PC-9 (cell line): Measurements from ENCODE around the gene IFNAR1.

Experiments
- EZH2 ChIP-seq: fragments of 200-600 bp; sonication (generic); IDR thresholded peaks from 2 replicates; pipeline ENCODE4 v1.8.0; 2017; ENCODE audit warnings: antibody characterized with exemption, low read depth
- TF ChIP-seq, protein P1 (sequence below): fragments of 200-600 bp; sonication (generic); conservative IDR thresholded peaks from 2 replicates; pipeline ENCODE4 v1.6.1; 2017; ENCODE audit warnings: mixed run types, antibody characterized with exemption, mild to moderate bottlenecking, moderate library complexity

DNA sequence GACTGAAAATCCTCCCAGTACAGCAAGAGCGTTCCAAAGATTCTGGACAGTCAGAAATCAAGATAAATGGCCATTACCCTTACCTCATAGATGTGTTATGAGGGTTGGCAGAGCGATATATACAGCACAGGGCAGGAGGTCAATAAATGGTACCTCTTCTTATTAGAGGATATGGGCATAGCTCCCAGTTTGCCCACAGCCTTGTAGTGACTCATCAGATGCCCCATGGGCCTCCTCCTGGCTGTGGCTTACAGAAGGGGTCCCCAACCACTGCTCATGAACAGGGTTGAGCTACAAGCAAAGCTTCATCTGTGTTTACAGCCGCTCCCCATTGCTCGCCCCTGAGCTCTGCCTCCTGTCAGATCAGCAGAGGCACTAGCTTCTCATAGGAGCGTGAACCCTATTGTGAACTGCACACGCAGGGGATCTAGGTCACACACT lies 71.1 kb downstream of the IFNAR1 start:
- TF ChIP-seq, protein P1, sequence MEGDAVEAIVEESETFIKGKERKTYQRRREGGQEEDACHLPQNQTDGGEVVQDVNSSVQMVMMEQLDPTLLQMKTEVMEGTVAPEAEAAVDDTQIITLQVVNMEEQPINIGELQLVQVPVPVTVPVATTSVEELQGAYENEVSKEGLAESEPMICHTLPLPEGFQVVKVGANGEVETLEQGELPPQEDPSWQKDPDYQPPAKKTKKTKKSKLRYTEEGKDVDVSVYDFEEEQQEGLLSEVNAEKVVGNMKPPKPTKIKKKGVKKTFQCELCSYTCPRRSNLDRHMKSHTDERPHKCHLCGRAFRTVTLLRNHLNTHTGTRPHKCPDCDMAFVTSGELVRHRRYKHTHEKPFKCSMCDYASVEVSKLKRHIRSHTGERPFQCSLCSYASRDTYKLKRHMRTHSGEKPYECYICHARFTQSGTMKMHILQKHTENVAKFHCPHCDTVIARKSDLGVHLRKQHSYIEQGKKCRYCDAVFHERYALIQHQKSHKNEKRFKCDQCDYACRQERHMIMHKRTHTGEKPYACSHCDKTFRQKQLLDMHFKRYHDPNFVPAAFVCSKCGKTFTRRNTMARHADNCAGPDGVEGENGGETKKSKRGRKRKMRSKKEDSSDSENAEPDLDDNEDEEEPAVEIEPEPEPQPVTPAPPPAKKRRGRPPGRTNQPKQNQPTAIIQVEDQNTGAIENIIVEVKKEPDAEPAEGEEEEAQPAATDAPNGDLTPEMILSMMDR, result no peak
- no peak for TF ChIP-seq EZH2
